Germinal center (tissue), 1 donor: Measurements from ENCODE around the gene GAB4.

ENCODE experiments used
- DNase-seq: peaks from one replicate; pipeline ENCODE4 v3.0.0; 2012; ENCODE audit warnings: mixed read lengths, low spot score

The GAB4 gene

GRCh38 chr22:16988257-16988656 lies 19.8 kb downstream of the GAB4 start:
- DNase-seq = no peak

- DNase-seq = no peak
These were observed 20.2 kb downstream of the GAB4 start for GRCh38 chr22:16987822-16988221.

- DNase-seq = no peak
These were observed 32.7 kb downstream of the GAB4 start for GRCh38 chr22:16975155-16975885.

- no peak for DNase-seq
These were observed 33.5 kb downstream of the GAB4 start for GRCh38 chr22:16974298-16975084.

- no peak for DNase-seq
These were observed 34.3 kb downstream of the GAB4 start for GRCh38 chr22:16973591-16974297.

GRCh38 chr22:16972311-16972710 lies 35.7 kb downstream of the GAB4 start:
- no peak for DNase-seq

GRCh38 chr22:16970446-16970845 lies 37.6 kb downstream of the GAB4 start:
- no peak for DNase-seq

- DNase-seq = no peak
These were observed 38.3 kb downstream of the GAB4 start for GRCh38 chr22:16969508-16970327.

- no peak for DNase-seq
These were observed 39.8 kb downstream of the GAB4 start for GRCh38 chr22:16968218-16968595.

- no peak for DNase-seq
These were observed 40.4 kb downstream of the GAB4 start for GRCh38 chr22:16967453-16968217.

GRCh38 chr22:16966251-16966650 lies 41.8 kb downstream of the GAB4 start:
- no peak for DNase-seq

GRCh38 chr22:16965560-16965959 lies 42.5 kb downstream of the GAB4 start:
- peak; percentile 0 for DNase-seq

GRCh38 chr22:16965083-16965482 lies 42.9 kb downstream of the GAB4 start:
- DNase-seq = peak; percentile 1

- DNase-seq = peak; percentile 0
These were observed 43.7 kb downstream of the GAB4 start for GRCh38 chr22:16964366-16964765.

- DNase-seq = no peak
These were observed 44.7 kb downstream of the GAB4 start for GRCh38 chr22:16963189-16963945.

- DNase-seq = no peak
These were observed 45.5 kb downstream of the GAB4 start for GRCh38 chr22:16962501-16962900.

GRCh38 chr22:16961477-16962186 lies 46.4 kb downstream of the GAB4 start:
- DNase-seq = peak; percentile 1

GRCh38 chr22:16960884-16961249 lies 47.2 kb downstream of the GAB4 start:
- no peak for DNase-seq

- no peak for DNase-seq
These were observed 47.7 kb downstream of the GAB4 start for GRCh38 chr22:16960220-16960883.
